NB4 (cell line): ENCODE data around the gene DMXL2.

ENCODE experiments used
- DNase-seq: peaks from one replicate; pipeline ENCODE4 v3.0.0; 2010; ENCODE audit warnings: low read depth
- H3K4me3 ChIP-seq: one replicate; pipeline ENCODE4 v1.5.1; 2011; ENCODE audit warnings: mild to moderate bottlenecking, low read depth, low read length, moderate library complexity
- CTCF ChIP-seq: IDR thresholded peaks from one replicate; pipeline ENCODE4 v1.5.1; 2012; ENCODE audit warnings: low read depth, low read length
- MAX ChIP-seq: IDR thresholded peaks from 2 replicates; pipeline ENCODE4 v1.6.1; 2011; ENCODE audit warnings: low read depth, low read length
- MYC ChIP-seq: IDR thresholded peaks from 2 replicates; pipeline ENCODE4 v1.6.1; 2011; ENCODE audit warnings: low read depth, low read length
- POLR2A ChIP-seq: IDR thresholded peaks from 2 replicates; pipeline ENCODE4 v1.6.1; 2011; ENCODE audit warnings: mild to moderate bottlenecking; ENCODE audit not compliant: insufficient read length; ENCODE audit errors: extremely low read depth

Gene DMXL2

GRCh38 chr15:51547656-51548055 is 74.9 kb downstream of the DMXL2 start:
- TF ChIP-seq POLR2A (no peak), CTCF (no peak), MAX (no peak), MYC (no peak)
- H3K4me3 ChIP-seq, result no peak overlapping the region
- no peak for DNase-seq

GRCh38 chr15:51536965-51537574 is 85.5 kb downstream of the DMXL2 start:
- peak; percentile 37 for DNase-seq
- no peak overlapping the region for H3K4me3 ChIP-seq
- TF ChIP-seq MAX (no peak), CTCF (peak; percentile 60), POLR2A (no peak)

GRCh38 chr15:51533672-51534398 is 88.7 kb downstream of the DMXL2 start:
- no peak for DNase-seq

GRCh38 chr15:51526955-51527354 is 95.6 kb downstream of the DMXL2 start:
- no peak overlapping the region for H3K4me3 ChIP-seq
- DNase-seq, result no peak
- no peak for TF ChIP-seq MAX
- TF ChIP-seq MYC, result no peak
- TF ChIP-seq POLR2A, result no peak
- TF ChIP-seq CTCF, result no peak

More at GRCh38 chr15:51533672-51534398, 88.7 kb downstream of the DMXL2 start:
- TF ChIP-seq MYC (no peak), POLR2A (no peak), MAX (no peak), CTCF (no peak)
- no peak overlapping the region for H3K4me3 ChIP-seq

GRCh38 chr15:51524376-51524775 is 98.2 kb downstream of the DMXL2 start:
- no peak overlapping the region for H3K4me3 ChIP-seq
- TF ChIP-seq MYC, result no peak
- TF ChIP-seq POLR2A, result no peak
- TF ChIP-seq MAX, result no peak
- TF ChIP-seq CTCF, result no peak
- DNase-seq, result no peak
